ENCODE measurements around the gene ZNF814.
"Not testable (repeated sequence)": the region's sequence is repeated elsewhere in the genome, so short reads cannot be mapped to it uniquely, and the experiment has no call there.

Gene ZNF814

GRCh38 chr19:57888560-57889231 lies at the start of gene ZNF814:
ZNF814 (minus strand) TSS chr19:57889037; CDS start chr19:57888802, 235 bp downstream.
- peak; percentile 47 for DNase-seq (ENCODE audit: low read depth)

DNA sequence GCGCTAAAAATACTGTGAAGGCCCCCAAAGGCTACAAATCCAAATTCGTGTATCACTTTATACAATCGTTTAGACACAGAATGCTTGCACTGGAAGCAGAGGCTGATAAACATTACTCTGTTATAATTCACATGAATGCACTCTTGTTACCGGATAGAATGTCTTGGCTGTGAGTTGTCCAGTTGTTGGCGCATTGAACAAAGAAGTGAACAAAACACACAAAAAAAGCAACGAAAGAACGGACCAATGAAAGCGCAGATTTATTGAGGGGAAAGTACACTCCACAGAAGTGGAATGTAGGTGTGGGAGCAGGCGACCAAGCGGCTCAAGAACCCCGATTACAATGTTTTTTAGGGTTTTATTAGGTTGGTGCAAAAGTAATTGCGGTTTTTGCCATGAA lies 46.9 kb upstream of the ZNF814 start:
- no peak for DNase-seq (ENCODE audit: low read depth)

GRCh38 chr19:57934820-57935665 lies 46.2 kb upstream of the ZNF814 start, which contains the start of gene ZNF418:
ZNF418 (minus strand) TSS chr19:57935402; CDS start chr19:57933822, 1,580 bp downstream.
- DNase-seq (ENCODE audit: low read depth), result no peak

GRCh38 chr19:57927587-57927986 lies 38.8 kb upstream of the ZNF814 start:
- DNase-seq (ENCODE audit: low read depth), result no peak

GRCh38 chr19:57916168-57916995 lies 27.5 kb upstream of the ZNF814 start, which contains the start of gene ZNF417:
ZNF417 (minus strand) TSS chr19:57916592; CDS start chr19:57916411, 181 bp downstream.
- peak; percentile 95 for DNase-seq (ENCODE audit: low read depth)

DNA sequence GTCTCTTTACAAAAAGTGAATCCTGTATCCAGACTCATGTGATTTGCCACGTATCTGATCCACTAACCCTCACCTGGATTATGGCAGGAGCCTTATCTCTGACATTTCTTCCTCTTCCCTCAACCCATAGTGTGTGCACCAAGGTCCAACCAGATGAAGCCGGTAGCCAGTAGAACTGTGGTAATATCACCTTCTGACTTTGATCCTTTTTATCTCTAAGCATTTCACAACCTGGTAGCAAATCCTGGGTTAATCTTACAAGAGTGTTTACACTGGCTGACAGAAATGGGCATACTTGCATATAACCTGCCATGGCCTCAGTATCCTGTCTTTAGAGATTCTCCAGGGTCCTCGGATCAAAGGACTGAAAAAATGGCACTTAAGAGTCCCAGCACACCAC lies 25.7 kb upstream of the ZNF814 start:
- DNase-seq (ENCODE audit: low read depth), result no peak

- no peak for DNase-seq (ENCODE audit: low read depth)
Observed at GRCh38 chr19:57907394-57907793, 18.6 kb upstream of the ZNF814 start.

GRCh38 chr19:57905258-57905657 lies 16.4 kb upstream of the ZNF814 start:
- no peak for DNase-seq (ENCODE audit: low read depth)

GRCh38 chr19:57903618-57904184 lies 14.9 kb upstream of the ZNF814 start:
- DNase-seq (ENCODE audit: low read depth), result no peak

GRCh38 chr19:57900311-57900710 lies 11.5 kb upstream of the ZNF814 start:
- DNase-seq (ENCODE audit: low read depth), result no peak

DNA sequence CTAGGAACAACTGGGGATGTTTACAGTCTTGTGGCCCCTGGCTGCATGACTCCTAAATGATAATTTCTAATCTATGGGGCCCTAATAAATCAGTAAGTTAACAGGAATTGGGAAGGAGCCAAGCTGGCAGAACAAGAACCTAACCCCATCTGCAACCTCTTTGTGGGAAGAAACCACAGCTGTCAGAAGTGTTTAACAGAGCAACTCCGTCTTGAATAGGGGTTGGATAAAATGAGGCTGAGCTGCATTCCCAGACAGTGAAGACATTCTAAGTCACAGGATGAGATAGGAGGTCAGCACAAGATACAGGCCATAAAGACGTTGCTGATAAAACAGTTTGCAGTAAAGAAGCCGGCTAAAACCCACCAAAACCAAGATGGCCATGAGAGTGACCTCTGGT lies 1.9 kb upstream of the ZNF814 start:
- DNase-seq (ENCODE audit: low read depth), result not testable (repeated sequence)

DNA sequence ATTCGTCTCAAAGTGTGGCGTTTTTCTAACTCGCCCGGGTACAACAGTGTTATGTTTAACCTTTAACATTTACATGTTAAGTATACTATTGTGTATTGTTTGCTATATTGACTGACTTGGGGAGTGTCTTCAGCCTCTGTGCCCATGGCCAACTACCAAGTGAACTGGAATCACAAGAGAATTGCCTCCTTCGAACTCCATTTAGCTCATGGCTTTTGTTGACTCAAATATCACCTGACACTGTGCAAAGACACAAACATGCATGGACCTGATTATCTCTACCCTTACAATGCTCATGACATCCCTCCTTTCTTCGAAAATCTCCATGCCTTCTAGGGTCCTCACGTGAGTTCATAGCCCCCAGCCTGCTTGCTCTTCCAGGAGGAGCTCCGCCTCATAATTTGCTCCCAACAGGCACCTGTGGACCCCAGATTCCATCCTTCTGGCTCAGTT lies 704 bp downstream of the ZNF814 start:
- no peak for DNase-seq (ENCODE audit: low read depth)

- DNase-seq (ENCODE audit: low read depth), result no peak
Observed at GRCh38 chr19:57887195-57887941, 1.5 kb downstream of the ZNF814 start.

GRCh38 chr19:57886046-57886445 lies 2.8 kb downstream of the ZNF814 start:
- DNase-seq (ENCODE audit: low read depth), result no peak

GRCh38 chr19:57873883-57874799 lies 14.7 kb downstream of the ZNF814 start:
- DNase-seq (ENCODE audit: low read depth), result not testable (repeated sequence)

DNA sequence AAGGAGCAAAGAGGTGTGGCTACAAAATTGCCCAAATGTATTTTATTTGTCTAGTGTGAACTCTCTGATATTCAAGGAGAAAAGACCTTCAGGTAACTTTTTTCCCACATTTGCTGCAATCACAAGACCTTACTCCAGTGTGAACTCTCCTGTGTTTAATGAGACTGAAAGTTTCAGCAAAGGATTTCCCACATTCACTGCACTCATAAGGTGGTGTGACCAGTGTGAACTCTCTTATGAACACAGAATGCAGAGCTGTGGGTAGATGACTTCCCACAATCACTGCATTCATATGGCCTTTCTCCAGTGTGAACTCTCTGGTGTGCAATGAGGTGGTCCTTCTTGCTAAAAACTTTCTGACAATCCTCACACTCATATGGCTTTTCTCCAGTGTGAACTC lies 16.4 kb downstream of the ZNF814 start:
- no peak for DNase-seq (ENCODE audit: low read depth)

- no peak for DNase-seq (ENCODE audit: low read depth)
Observed at GRCh38 chr19:57870225-57870624, 18.6 kb downstream of the ZNF814 start.

- DNase-seq (ENCODE audit: low read depth), result not testable (repeated sequence)
Observed at GRCh38 chr19:57869655-57870054, 19.2 kb downstream of the ZNF814 start.

DNA sequence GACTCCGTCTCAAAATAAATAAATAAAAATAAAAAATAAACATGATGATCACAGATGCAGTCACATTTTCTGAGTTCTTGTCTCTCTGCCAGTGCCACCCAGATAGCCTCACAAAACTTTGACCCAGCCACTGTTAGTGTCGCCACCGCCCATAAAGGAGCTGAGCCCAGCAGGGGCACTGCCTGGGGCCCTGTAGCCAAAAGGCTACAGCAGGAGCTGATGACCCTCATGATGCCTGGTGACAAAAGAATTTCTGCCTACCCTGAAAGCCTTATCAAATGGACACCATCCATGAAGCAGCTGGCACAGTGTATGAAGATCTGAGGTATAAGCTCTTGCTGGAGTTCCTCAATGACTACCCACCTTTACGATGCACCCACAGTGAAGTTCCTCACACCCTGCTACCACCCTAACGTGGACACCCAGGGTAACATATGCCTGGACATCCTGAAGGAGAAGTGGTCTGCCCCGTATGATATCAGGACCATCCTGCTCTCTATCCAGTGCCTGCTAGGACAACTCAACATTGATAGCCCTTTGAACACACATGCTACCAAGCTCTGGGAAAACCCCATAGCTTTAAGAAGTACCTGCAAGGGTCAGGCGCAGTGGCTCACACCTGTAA lies 20.9 kb downstream of the ZNF814 start:
- DNase-seq (ENCODE audit: low read depth), result no peak
